ENCODE data around the gene SCN3A.

DNA sequence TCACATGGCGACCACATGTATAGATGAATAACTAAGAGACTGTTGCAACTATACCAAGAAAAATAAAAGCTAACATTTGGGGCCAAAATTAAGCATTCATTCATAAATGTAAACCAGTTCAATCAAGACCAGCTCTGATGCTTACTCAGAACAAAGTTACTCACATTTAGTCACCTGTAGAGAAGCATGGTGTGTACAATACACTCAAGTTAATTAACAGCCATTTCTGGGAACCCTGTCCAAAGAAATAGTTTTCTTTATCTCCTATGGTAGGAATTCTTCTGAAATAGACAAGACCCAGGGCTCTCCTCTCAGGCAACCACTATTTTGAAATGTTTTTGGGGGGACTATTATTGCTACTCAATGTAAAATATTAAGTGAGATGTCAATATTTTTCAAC is 1.6 kb downstream of the SCN3A start:
- TF ChIP-seq, protein P1, sequence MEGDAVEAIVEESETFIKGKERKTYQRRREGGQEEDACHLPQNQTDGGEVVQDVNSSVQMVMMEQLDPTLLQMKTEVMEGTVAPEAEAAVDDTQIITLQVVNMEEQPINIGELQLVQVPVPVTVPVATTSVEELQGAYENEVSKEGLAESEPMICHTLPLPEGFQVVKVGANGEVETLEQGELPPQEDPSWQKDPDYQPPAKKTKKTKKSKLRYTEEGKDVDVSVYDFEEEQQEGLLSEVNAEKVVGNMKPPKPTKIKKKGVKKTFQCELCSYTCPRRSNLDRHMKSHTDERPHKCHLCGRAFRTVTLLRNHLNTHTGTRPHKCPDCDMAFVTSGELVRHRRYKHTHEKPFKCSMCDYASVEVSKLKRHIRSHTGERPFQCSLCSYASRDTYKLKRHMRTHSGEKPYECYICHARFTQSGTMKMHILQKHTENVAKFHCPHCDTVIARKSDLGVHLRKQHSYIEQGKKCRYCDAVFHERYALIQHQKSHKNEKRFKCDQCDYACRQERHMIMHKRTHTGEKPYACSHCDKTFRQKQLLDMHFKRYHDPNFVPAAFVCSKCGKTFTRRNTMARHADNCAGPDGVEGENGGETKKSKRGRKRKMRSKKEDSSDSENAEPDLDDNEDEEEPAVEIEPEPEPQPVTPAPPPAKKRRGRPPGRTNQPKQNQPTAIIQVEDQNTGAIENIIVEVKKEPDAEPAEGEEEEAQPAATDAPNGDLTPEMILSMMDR (IDR thresholded peaks at IDR 0.05), result no peak
- TF ChIP-seq POLR2AphosphoS5 (IDR thresholded peaks at IDR 0.05) (no peak), POLR2A (IDR thresholded peaks at IDR 0.05) (no peak), EP300 (IDR thresholded peaks at IDR 0.05) (no peak)

Measured in stomach (tissue), 4 donors.